Posterior vena cava (tissue), 2 donors: ENCODE data around the gene ESRRB. TPM values are rescaled to one million over a fixed set of nuclear protein-coding genes. Genes with fewer than 3 reads are reported as not detected.
A peak's percentile ranks its signal among the peaks of the same experiment; 100 is the strongest.

Experiments
- DNase-seq: peaks from one replicate; pipeline ENCODE4 v3.0.0-alpha.2; 2020; ENCODE audit warnings: low spot score
- intact Hi-C, 2 donors: fragments of 100-400 bp; cut with DNase I; formaldehyde crosslinking; loops; one replicate each; pipeline versions ENCODE4 v1.14.1 to v1.14.2; 2022 to 2023
- total RNA-seq, 2 donors: library from RNA; stranded (reverse); fragmentation: NEBNext Ultra II Directional; extraction: Animal tissue kit (Norgen Biotek cat#: 25700); gene quantifications; one replicate each; pipeline ENCODE4 v1.2.1, GENCODE V29; 2021
- donor health status: DM: yes; HTN: yes; CAD: no.
- donor health status: DM: yes; HTN: yes; CAD: no.

Gene ESRRB
- total RNA-seq, 2 donors from 2014 or later = 0.60 to 0.95 TPM

GRCh38 chr14:76473481-76474263 is 97.7 kb downstream of the ESRRB start:
- DNase-seq = peak; percentile 82
- intact Hi-C loops = no loop called here

DNA sequence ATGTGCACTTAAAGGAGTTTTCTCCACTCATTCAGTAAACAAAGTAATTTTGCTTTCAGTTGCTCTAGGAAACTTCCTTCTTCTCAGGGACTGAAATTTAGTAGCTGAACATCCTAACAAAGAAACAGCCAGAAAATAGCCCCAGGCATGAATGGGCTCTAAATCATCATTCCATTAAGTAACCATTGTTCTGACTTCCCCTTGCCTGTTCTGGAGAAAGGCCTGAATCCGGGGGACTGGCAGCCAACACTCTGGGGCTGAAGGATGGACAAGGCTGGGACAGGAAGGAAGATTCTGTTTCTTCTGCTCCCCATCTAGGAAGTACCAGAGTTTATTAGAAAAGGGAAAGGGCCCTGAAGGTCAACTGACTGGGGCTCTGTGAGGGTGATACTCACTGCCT is 104.5 kb downstream of the ESRRB start:
- intact Hi-C loops = no loop called here
- DNase-seq = no peak

GRCh38 chr14:76484355-76484754 is 108.4 kb downstream of the ESRRB start:
- intact Hi-C loops = no loop called here

GRCh38 chr14:76486251-76486743 is 110.4 kb downstream of the ESRRB start:
- intact Hi-C loops = no loop called here
- peak; percentile 42 for DNase-seq

More at GRCh38 chr14:76484355-76484754, 108.4 kb downstream of the ESRRB start:
- no peak for DNase-seq

GRCh38 chr14:76488551-76488950 is 112.6 kb downstream of the ESRRB start:
- DNase-seq = no peak
- intact Hi-C loops = no loop called here

- DNase-seq = no peak
- intact Hi-C loops = no loop called here
These were observed 113.7 kb downstream of the ESRRB start for GRCh38 chr14:76489667-76490066.

DNA sequence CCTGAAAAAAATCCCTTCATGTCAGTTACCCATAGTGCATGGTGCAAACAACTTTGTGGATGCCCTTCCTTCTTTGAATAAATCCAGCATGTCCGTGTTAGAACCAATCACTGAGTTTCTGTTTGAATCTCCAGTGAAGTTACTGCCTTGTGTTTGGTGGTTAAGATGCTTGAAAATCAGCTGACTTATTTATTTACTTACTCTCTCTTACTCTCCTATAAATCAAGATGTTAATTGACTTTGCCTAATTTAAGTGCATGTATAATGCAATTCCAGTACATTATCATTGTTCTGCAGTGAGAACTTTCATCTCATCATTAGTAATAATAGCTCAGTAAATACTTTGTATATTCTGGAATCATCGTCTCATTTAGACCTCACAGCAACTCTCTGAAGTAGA is 114.2 kb downstream of the ESRRB start:
- intact Hi-C loops = no loop called here
- DNase-seq = no peak

GRCh38 chr14:76490735-76491134 is 114.8 kb downstream of the ESRRB start:
- DNase-seq = no peak

GRCh38 chr14:76491172-76491930 is 115.4 kb downstream of the ESRRB start:
- intact Hi-C loops = no loop called here
- DNase-seq = no peak

More at GRCh38 chr14:76490735-76491134, 114.8 kb downstream of the ESRRB start:
- intact Hi-C loops = no loop called here

DNA sequence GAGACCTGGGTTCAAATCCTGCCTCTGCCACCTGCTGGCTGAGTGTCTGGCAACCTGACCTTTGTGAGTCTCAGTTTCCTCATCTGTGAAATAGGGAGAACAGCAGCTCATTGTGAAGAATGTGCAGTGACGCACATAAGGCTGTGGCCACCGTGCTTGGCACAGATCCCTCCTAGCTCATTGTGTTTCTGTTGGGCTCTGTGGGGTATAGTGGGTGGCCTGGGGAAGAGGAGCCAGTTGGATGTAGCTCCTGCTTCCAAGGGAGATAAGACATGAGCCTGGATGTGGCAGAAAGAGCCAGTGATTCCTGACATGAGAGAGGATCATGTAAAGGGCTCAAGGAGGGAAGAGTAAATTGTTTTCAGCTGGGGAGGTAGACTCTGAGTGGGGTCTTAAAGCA is 120.0 kb downstream of the ESRRB start:
- intact Hi-C loops = no loop called here
- DNase-seq = no peak

GRCh38 chr14:76496595-76496994 is 120.7 kb downstream of the ESRRB start:
- no peak for DNase-seq
- intact Hi-C loops = no loop called here

DNA sequence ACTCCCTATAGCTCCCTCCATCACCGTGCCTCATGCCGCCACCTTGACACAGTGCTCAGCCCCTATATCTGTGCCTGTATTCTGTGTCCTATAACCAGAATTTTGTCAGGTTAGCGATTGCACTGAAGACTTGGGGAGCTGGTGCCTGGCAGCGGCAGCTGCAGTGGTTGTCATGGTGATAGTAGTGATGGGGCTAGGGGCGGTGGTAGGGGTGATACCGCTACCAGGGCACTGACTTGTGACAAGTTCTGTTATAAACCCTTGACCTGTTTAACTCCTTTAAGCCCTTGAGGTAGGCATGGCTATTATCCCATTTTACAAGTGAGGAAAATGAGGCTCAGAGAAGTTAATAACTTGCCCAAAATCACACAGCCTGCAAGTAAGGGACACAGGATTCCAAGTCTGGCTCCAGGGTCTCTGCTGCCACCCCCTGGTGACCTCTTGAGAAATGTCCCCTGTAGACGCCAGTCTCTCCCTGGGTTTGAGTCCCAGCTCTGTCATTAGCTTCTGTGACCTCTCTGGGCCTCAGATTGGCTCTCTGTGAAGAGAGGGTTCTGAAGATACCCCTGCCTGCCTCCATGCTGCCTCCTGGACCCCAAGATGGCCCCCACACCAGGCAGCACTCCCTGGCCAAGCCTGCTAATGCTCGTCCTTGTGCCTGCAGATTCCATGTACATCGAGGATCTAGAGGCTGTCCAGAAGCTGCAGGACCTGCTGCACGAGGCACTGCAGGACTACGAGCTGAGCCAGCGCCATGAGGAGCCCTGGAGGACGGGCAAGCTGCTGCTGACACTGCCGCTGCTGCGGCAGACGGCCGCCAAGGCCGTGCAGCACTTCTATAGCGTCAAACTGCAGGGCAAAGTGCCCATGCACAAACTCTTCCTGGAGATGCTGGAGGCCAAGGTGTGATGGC is 121.9 kb downstream of the ESRRB start:
- intact Hi-C loops = no loop called here
- DNase-seq = no peak

- intact Hi-C loops = no loop called here
- peak; percentile 63 for DNase-seq
These were observed 122.6 kb downstream of the ESRRB start for GRCh38 chr14:76498463-76498935.

DNA sequence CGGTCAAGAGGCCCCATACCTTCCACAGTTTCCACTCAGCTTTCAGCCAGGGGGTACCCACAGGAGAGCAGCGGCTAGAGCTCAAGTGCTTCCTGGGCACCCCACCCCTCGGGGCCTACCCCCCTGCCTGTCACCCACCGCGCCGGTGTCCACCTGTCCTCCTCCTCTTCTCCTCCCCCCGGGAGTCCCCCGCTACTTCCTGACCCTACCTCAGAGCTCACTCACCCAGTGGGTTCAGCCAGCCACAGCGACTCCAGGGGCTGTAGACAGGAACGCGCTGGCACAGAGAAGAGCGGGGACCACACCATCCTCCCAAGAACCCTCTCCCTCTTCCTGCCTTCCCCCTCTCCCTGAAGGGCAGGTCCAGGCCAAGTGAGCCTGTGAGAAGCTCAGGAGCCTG is 123.0 kb downstream of the ESRRB start:
- no peak for DNase-seq
- intact Hi-C loops = no loop called here

GRCh38 chr14:76499399-76499798 is 123.5 kb downstream of the ESRRB start:
- intact Hi-C loops = no loop called here

GRCh38 chr14:76500011-76500410 is 124.1 kb downstream of the ESRRB start:
- DNase-seq = peak; percentile 74
- intact Hi-C loops = loop anchor here in 1 of 2 donors (2.0 kb wide), 1 partner anchor 33 kb away; no protein-coding TSS in a partner anchor

More at GRCh38 chr14:76499399-76499798, 123.5 kb downstream of the ESRRB start:
- peak; percentile 71 for DNase-seq

GRCh38 chr14:76500480-76500879 is 124.5 kb downstream of the ESRRB start:
- DNase-seq = peak; percentile 76
- intact Hi-C loops = loop anchor here in 1 of 2 donors (2.0 kb wide), 1 partner anchor 34 kb away; no protein-coding TSS in a partner anchor

DNA sequence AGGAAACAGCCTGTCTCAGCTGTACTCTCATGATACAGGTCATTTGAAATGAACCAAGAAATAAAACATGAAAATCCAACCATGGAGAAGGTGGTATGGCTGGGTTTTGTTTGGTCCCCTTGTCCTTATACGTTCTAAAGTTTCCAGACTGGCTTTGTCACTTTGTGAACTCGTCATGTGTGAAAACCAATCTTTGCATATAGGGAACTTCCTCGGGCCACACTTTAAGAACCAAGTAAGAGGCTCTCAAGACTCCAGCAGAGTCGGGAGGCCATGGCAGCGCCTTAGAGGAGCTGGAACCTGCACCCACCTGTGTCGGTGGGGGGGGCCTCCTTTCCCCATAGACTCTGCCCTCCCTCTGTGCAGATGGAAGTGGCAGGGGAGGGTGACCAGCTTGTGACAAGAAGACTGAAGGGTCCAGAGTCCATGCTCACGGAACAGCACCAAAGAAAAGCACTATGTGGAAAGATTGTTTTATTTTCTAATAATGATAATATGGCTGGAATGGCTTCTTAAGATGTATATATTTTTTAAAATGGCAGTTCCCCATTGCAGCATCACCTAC is 125.3 kb downstream of the ESRRB start:
- intact Hi-C loops = loop anchor here in 1 of 2 donors (2.0 kb wide), 1 partner anchor 34 kb away; no protein-coding TSS in a partner anchor
- DNase-seq = no peak

DNA sequence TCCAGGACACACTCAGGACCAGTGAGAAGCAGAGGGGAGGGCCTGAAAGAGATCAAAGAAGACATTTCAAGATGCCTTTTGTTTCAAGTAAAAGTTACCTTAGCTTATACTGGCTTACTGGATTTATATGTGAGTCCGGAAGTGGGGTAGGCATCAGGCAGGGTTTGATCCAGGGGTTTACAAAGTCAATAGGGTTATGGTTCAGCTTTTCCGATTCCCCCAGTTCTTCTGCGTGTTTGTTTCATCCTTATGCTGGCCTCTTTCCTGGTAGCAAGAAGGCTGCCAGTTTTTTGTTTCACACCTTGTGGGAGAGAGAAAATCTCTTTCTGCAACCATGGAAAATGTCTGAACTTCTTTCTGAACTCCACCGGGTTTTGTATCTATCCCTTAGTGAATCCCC is 126.3 kb downstream of the ESRRB start:
- intact Hi-C loops = no loop called here
- DNase-seq = no peak
